ENCODE data around the gene ST8SIA4. TPM values are rescaled to one million over a fixed set of nuclear protein-coding genes. Genes with fewer than 3 reads are reported as not detected.

The ST8SIA4 gene
- total RNA-seq, 4 donors from 2014 or later, result 1.1 to 27.2 (median 3.0) TPM

DNA sequence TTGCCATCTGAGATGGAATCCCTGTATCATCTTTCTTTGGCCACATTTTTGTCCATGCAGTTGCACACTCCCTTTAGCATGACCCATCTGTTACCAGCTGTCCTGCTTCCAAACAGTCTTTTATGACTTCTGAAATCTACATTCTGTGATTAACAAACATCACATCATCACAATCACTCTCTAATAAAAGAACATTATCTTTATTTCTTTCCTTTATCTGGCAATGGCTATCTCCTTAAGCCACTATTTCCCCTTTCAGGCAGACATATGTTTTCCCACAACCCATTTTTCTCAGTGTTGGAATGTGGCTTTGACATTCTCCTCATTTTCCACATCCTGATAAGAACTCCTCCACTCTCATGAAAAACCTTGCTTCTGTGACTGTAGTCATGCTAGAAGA, 141.0 kb downstream of the ST8SIA4 start:
- DNase-seq, result no peak
- Histone ChIP-seq H3K9me3 (no peaks in the 10 kb centered on the region), H3K27ac (no peak overlapping the region), H3K4me3 (no peak overlapping the region), H3K36me3 (no peaks in the 10 kb centered on the region), H3K4me1 (no peaks in the 10 kb centered on the region), H3K27me3 (no peaks in the 10 kb centered on the region)
- no peak for TF ChIP-seq POLR2A (IDR thresholded peaks at IDR 0.05)
- TF ChIP-seq, protein P1, sequence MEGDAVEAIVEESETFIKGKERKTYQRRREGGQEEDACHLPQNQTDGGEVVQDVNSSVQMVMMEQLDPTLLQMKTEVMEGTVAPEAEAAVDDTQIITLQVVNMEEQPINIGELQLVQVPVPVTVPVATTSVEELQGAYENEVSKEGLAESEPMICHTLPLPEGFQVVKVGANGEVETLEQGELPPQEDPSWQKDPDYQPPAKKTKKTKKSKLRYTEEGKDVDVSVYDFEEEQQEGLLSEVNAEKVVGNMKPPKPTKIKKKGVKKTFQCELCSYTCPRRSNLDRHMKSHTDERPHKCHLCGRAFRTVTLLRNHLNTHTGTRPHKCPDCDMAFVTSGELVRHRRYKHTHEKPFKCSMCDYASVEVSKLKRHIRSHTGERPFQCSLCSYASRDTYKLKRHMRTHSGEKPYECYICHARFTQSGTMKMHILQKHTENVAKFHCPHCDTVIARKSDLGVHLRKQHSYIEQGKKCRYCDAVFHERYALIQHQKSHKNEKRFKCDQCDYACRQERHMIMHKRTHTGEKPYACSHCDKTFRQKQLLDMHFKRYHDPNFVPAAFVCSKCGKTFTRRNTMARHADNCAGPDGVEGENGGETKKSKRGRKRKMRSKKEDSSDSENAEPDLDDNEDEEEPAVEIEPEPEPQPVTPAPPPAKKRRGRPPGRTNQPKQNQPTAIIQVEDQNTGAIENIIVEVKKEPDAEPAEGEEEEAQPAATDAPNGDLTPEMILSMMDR (IDR thresholded peaks at IDR 0.05), result no peak

DNA sequence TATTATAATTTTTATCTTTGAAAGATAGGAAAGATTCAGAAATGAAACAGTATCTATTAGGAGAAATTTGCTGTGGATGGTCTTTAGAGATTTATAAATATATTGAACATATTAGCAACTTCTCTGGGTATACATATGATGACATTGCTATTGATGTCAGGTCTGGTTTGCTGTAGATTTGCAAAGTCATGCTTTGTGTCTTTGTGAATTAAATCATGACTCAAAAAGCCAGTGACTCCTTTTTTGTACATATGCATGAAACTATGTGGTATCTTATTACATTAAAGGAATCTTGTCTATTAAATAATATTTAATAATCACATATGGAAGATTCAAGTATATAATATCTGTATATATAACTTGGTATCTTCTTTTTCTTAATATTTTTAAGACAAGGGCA, 141.9 kb downstream of the ST8SIA4 start:
- TF ChIP-seq, protein P1 (IDR thresholded peaks at IDR 0.05), result no peak
- no peak for TF ChIP-seq POLR2A (IDR thresholded peaks at IDR 0.05)
- no peak for DNase-seq
- Histone ChIP-seq H3K27ac (no peak overlapping the region), H3K4me1 (no peaks in the 10 kb centered on the region), H3K27me3 (no peaks in the 10 kb centered on the region), H3K36me3 (no peaks in the 10 kb centered on the region), H3K9me3 (no peaks in the 10 kb centered on the region), H3K4me3 (no peak overlapping the region)

DNA sequence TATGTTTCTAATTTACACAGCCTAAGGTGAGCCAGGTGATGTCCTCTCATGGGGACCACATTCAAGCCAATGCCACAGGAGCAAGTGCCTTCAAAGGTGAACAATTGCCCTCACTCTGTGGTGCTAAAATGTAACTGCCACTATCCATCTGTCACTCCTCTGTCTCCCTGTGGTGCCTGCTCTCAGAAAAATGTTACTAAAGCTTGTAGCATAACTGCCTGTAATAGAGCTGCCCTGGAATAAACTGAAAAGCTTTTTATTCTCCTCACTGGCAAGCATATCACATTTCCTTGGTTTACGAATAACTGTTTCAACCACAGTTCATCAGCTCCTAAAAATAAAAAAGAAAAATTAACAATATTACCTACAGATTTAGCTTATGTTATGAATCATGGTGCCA, 142.4 kb downstream of the ST8SIA4 start:
- no peaks in the 10 kb centered on the region for H3K4me1 ChIP-seq
- no peak for DNase-seq
- no peaks in the 10 kb centered on the region for H3K27me3 ChIP-seq
- no peaks in the 10 kb centered on the region for H3K36me3 ChIP-seq
- H3K4me3 ChIP-seq, result no peak overlapping the region
- no peak overlapping the region for H3K27ac ChIP-seq
- TF ChIP-seq, protein P1 (IDR thresholded peaks at IDR 0.05), result no peak
- no peak for TF ChIP-seq POLR2A (IDR thresholded peaks at IDR 0.05)
- H3K9me3 ChIP-seq, result no peaks in the 10 kb centered on the region

DNA sequence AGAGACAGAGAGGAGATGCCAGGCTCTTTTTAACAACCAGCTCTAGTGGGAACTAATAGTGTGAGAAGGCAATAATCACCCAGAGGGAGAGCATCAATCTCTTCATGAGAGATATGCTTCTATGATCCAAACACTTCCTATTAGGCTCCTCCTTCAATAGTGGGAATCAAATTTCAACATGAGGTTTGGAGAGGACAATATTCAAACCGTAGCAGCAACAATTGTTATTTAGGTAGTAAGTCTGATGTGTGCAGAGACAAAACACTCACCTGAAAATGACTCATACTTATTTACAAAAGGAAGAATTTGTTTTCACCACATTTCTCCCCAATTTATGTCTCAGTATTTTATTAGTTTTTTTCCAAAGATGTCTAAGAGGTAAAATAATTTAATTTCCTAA, 144.3 kb downstream of the ST8SIA4 start:
- no peak overlapping the region for H3K27ac ChIP-seq
- TF ChIP-seq, protein P1 (IDR thresholded peaks at IDR 0.05), result no peak
- H3K36me3 ChIP-seq, result no peaks in the 10 kb centered on the region
- no peak for DNase-seq
- no peak overlapping the region for H3K4me3 ChIP-seq
- H3K27me3 ChIP-seq, result no peaks in the 10 kb centered on the region
- H3K4me1 ChIP-seq, result no peaks in the 10 kb centered on the region
- H3K9me3 ChIP-seq, result no peaks in the 10 kb centered on the region

DNA sequence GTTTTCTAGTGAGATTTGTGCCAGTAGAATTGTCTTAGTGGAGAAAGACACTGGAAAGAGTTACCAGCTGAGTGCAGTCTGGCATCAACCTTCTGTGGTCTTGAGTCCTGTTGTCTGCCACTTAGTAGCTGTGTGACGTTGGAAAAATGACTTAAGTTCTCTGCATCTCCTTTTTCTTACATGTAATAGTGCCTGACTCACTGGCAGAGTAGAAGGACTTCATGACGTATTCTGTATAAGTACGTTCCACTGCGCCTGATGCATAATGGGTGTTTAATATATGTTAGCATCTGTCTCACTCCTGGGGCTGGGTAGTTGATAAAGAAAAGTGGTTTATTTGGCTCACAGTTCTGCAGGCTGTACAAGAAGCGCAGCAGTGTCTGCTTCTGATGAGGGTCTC, 144.8 kb downstream of the ST8SIA4 start:
- no peak overlapping the region for H3K4me3 ChIP-seq
- DNase-seq, result no peak
- no peaks in the 10 kb centered on the region for H3K36me3 ChIP-seq
- H3K27ac ChIP-seq, result no peak overlapping the region
- TF ChIP-seq, protein P1 (IDR thresholded peaks at IDR 0.05), result no peak
- no peak for TF ChIP-seq POLR2A (IDR thresholded peaks at IDR 0.05)
- no peaks in the 10 kb centered on the region for H3K9me3 ChIP-seq
- H3K4me1 ChIP-seq, result no peaks in the 10 kb centered on the region
- H3K27me3 ChIP-seq, result no peaks in the 10 kb centered on the region

DNA sequence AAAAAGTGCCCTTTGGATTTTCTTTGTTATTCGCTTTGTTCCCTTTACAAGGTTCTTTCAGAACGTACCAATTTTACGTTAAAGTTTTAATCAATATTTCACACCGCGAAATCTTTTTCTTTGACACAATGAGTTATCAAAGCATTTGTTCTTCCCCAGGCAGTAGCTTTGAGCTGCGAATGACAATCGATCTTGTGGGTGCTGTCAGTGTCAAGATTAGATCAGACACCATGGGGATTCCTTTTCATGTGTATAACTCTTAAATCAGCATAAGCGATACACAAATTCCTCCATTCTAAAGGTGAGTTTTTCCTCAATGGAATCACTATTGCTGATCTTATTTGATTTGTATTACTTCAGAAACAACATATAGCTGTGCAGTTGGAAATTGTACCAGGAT, 145.5 kb downstream of the ST8SIA4 start:
- Histone ChIP-seq H3K4me1 (no peaks in the 10 kb centered on the region), H3K27ac (no peak overlapping the region)
- TF ChIP-seq, protein P1 (IDR thresholded peaks at IDR 0.05), result no peak
- TF ChIP-seq POLR2A (IDR thresholded peaks at IDR 0.05), result no peak

More for the DNA sequence above, 145.5 kb downstream of the ST8SIA4 start:
- Histone ChIP-seq H3K27me3 (no peaks in the 10 kb centered on the region), H3K9me3 (no peaks in the 10 kb centered on the region), H3K36me3 (no peaks in the 10 kb centered on the region), H3K4me3 (no peak overlapping the region)
- no peak for DNase-seq
